Pancreas (tissue), 10 donors: ENCODE measurements around the gene PAFAH1B2. TPM values are rescaled to one million over a fixed set of nuclear protein-coding genes. Genes with fewer than 3 reads are reported as not detected.

Experiments used
- ATAC-seq, 4 donors: fragments of 200-7000 bp; cut with Tn5 transposase; one replicate each; pipeline versions ENCODE4 v1.8.0 to v1.9.1; 2020; ENCODE audit warnings: mild to moderate bottlenecking in 4 of 4, moderate library complexity in 4 of 4
- DNase-seq, 6 donors: peaks; one replicate each; pipeline ENCODE4 v3.0.0-alpha.2; 2020
- FAIRE-seq: peaks from 2 replicates; lab custom pipeline; 2012; peaks lifted over from hg19 to GRCh38; lab: Jason Lieb, UNC
- H3K27ac ChIP-seq, 4 donors: fragments of 200-600 bp; sonication (generic); 1 replicate in 3 of 4; 2 replicates in 1 of 4; pipeline versions ENCODE4 v1.5.0 to v1.8.0; 2020
- H3K27me3 ChIP-seq, 4 donors: fragments of 200-600 bp; one replicate each; pipeline ENCODE4 v1.8.0; 2021
- H3K36me3 ChIP-seq, 3 donors: fragments of 200-600 bp; sonication (generic) in 1 of 3; one replicate each; pipeline versions ENCODE4 v1.5.0 to v1.8.0; 2020 to 2021
- H3K4me1 ChIP-seq, 3 donors: fragments of 200-600 bp; one replicate each; pipeline ENCODE4 v1.8.0; 2021
- H3K4me3 ChIP-seq, 4 donors: fragments of 200-600 bp; sonication (generic) in 2 of 4; one replicate each; pipeline versions ENCODE4 v1.5.0 to v1.8.0; 2020 to 2021
- H3K9me3 ChIP-seq, 4 donors: fragments of 200-600 bp; one replicate each; pipeline ENCODE4 v1.8.0; 2021
- WGBS, 2 donors: extraction: QIAGEN DNeasy Blood & Tissue Kit; methylation state at CpG; one replicate each; pipeline ENCODE4 v1.1.7; 2013; 5-methylcytosine and 5-hydroxymethylcytosine counted together
- intact Hi-C, 3 donors: fragments of 100-400 bp; cut with DNase I; formaldehyde crosslinking; loops; one replicate each; pipeline versions ENCODE4 v1.11.1 to v1.14.2; 2022
- polyA plus RNA-seq, 2 donors: library from polyadenylated mRNA; stranded (reverse); fragments of 200-250 nt; gene quantifications; one replicate each; pipeline ENCODE4 v1.2.3, GENCODE V29; 2013
- total RNA-seq, 6 donors: library from RNA; stranded (reverse); fragmentation: NEBNext Ultra II Directional in 4 of 6; extraction: Animal tissue kit (Norgen Biotek cat#: 25700) in 4 of 6; gene quantifications; one replicate each; pipeline versions ENCODE4 v1.2.1 to v1.2.4, GENCODE V29; 2021 to 2023
- TF ChIP-seq, protein P1 (sequence below), 4 donors: fragments of 200-600 bp; sonication (generic) in 3 of 4; IDR thresholded peaks; one replicate each; pipeline versions ENCODE4 v1.5.0 to v1.8.0; 2021; ENCODE audit warnings: antibody characterized with exemption in 4 of 4
- donor health status: healthy with polysubstance abuse.
- donor health status: DM: no; HTN: no; CAD: no; lungs with moderate emphysema.
- donor health status: DM: no; HTN: no; CAD: no.
- donor health status: control.
- donor health status: control.
- donor health status: Bipolar disorder and iron deficiency.
- donor health status: DM: yes; HTN: yes; CAD: no.
- donor health status: DM: no; HTN: no; CAD: no.
- donor health status: DM: no; HTN: no; CAD: no.
- donor health status: DM: yes; HTN: yes; CAD: no.

PAFAH1B2 gene
- total and polyA plus RNA-seq, 8 donors = 14.8 to 47.7 (median 24.3) TPM

DNA sequence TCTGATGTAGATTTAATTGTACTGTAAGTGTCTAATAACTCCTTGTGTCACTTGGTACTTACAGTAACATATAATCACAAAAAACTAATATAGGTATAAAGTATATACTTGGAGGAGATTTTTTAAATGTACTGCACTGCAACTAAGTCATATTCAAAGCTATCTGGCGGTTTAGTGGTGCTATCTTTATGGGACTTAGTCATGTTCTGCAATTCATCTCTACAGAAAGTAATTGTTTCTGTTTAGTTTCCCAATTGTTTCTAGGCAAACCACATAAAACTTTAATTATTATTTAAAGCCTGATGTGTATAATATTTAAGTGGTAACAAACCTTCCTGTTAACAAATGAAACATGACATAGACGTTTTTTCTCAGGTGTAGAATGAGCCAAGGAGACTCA lies 8.0 kb downstream of the PAFAH1B2 start:
- no peak for DNase-seq
- Histone ChIP-seq H3K27ac (no peak overlapping the region), H3K4me1 (peaks cover 3 to 4% (median 4%) of the 10 kb centered on the region in 3 donors), H3K27me3 (no peaks in the 10 kb centered on the region), H3K9me3 (no peaks in the 10 kb centered on the region), H3K4me3 (no peak overlapping the region), H3K36me3 (peaks cover 0 to 7% (median 0%) of the 10 kb centered on the region in 3 donors)
- no peak for FAIRE-seq
- TF ChIP-seq, protein P1, sequence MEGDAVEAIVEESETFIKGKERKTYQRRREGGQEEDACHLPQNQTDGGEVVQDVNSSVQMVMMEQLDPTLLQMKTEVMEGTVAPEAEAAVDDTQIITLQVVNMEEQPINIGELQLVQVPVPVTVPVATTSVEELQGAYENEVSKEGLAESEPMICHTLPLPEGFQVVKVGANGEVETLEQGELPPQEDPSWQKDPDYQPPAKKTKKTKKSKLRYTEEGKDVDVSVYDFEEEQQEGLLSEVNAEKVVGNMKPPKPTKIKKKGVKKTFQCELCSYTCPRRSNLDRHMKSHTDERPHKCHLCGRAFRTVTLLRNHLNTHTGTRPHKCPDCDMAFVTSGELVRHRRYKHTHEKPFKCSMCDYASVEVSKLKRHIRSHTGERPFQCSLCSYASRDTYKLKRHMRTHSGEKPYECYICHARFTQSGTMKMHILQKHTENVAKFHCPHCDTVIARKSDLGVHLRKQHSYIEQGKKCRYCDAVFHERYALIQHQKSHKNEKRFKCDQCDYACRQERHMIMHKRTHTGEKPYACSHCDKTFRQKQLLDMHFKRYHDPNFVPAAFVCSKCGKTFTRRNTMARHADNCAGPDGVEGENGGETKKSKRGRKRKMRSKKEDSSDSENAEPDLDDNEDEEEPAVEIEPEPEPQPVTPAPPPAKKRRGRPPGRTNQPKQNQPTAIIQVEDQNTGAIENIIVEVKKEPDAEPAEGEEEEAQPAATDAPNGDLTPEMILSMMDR (IDR thresholded peaks at IDR 0.05) = no peak
- WGBS, 2 donors = 50 to 55% methylated on average over 2 of the region's 2 CpGs
- ATAC-seq = no peak
- intact Hi-C loops = no loop called here

DNA sequence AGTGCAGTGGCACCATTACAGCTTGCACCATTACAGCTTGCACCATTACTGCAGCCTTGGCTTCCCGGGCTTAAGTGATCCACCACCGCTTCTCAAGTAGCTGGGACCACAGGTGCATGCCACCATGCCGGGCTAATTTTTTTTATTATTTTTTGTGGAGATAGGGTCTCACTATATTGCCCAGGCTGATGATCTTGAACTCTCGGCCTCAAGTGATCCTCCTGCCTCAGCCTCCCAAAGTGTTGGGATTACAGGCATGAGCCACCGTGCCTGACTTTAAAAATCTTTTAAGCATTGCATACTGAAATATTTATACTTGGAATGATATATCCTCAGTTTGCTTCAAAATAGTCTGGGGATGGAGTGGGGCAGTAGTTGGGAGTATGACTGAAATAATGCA lies 10.4 kb downstream of the PAFAH1B2 start:
- Histone ChIP-seq H3K4me1 (no peaks in the 10 kb centered on the region), H3K4me3 (no peak overlapping the region), H3K9me3 (no peaks in the 10 kb centered on the region), H3K27ac (no peak overlapping the region), H3K36me3 (peaks cover 0 to 7% (median 0%) of the 10 kb centered on the region in 3 donors), H3K27me3 (no peaks in the 10 kb centered on the region)
- TF ChIP-seq, protein P1 (IDR thresholded peaks at IDR 0.05) = no peak
- intact Hi-C loops = no loop called here
- FAIRE-seq (no peak), DNase-seq (no peak), ATAC-seq (no peak)
- WGBS, 2 donors = 90 to 95% methylated on average over 5 of the region's 5 CpGs

DNA sequence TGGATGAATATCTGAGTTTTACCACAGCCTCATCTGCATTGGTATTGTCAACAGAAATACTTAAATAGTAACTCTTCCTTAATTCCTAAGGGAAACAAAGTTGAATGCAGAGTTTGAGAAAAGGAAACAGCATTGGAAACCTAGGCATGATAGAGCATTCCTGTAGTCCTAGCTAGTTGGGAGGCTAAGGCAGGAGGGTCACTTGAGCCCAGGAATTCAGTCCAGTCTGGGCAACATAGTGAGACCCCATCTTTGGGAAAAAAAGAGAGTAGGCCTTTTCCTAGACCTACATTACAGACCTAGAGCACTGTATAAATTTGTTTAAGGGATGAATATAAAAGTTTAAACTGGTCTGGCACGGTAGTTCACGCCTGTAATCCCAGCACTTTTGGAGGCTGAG lies 13.4 kb downstream of the PAFAH1B2 start:
- no peaks in the 10 kb centered on the region for H3K27me3 ChIP-seq
- ATAC-seq (no peak), DNase-seq (no peak), FAIRE-seq (no peak)
- TF ChIP-seq, protein P1 (IDR thresholded peaks at IDR 0.05) = no peak
- no peak overlapping the region for H3K27ac ChIP-seq
- H3K4me3 ChIP-seq = no peak overlapping the region
- no peaks in the 10 kb centered on the region for H3K4me1 ChIP-seq
- no peaks in the 10 kb centered on the region for H3K9me3 ChIP-seq
- intact Hi-C loops = no loop called here
- 89 to 96% methylated on average over 2 of the region's 2 CpGs for WGBS, 2 donors
- H3K36me3 ChIP-seq = peaks cover 0 to 20% (median 14%) of the 10 kb centered on the region in 3 donors

DNA sequence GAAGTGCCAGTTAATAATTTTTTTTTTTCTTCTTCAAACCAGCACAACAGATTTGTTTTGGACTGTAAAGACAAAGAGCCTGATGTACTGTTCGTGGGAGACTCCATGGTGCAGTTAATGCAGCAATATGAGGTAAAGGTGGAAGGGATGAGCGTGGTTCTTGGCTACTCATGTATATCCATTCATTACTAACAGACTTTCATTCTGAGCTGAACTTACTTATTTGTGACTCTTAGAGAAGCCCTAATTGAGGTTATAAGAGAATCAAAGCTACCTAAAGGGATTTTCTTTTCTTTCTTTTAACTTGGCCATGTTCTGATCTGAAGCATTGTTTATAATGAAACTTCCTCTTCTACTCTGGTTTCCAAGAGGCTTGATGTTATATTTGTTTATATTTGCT lies 15.8 kb downstream of the PAFAH1B2 start:
- FAIRE-seq = no peak
- Histone ChIP-seq H3K4me1 (no peaks in the 10 kb centered on the region), H3K4me3 (no peak overlapping the region), H3K27me3 (no peaks in the 10 kb centered on the region), H3K27ac (no peak overlapping the region), H3K9me3 (no peaks in the 10 kb centered on the region), H3K36me3 (peaks cover 0 to 44% (median 14%) of the 10 kb centered on the region in 3 donors)
- TF ChIP-seq, protein P1 (IDR thresholded peaks at IDR 0.05) = no peak
- no peak for ATAC-seq
- intact Hi-C loops = no loop called here
- 86 to 93% methylated on average over 2 of the region's 2 CpGs for WGBS, 2 donors
- no peak for DNase-seq

DNA sequence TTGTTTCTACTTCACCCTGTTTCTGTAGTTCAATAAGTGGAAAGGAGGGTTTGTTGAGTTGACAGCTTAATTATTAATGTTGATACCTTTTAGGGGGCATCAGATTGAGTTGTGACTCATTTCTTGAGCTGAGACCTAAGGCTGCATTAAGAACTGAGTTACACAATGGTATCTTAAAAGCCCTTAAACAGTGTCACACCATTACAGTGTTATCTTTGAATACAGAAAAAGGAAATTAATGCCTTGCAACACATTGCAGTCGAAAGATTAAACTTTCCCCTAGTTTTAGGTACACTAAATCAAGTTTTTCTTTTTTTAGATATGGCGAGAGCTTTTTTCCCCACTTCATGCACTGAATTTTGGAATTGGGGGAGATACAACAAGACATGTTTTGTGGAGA lies 16.7 kb downstream of the PAFAH1B2 start:
- Histone ChIP-seq H3K36me3 (peaks cover 0 to 53% (median 8%) of the 10 kb centered on the region in 3 donors), H3K9me3 (no peaks in the 10 kb centered on the region), H3K4me1 (no peaks in the 10 kb centered on the region), H3K27ac (no peak overlapping the region), H3K4me3 (no peak overlapping the region), H3K27me3 (no peaks in the 10 kb centered on the region)
- TF ChIP-seq, protein P1 (IDR thresholded peaks at IDR 0.05) = no peak
- DNase-seq (no peak), FAIRE-seq (no peak), ATAC-seq (no peak)
- WGBS, 2 donors = 64 to 70% methylated on average over 2 of the region's 2 CpGs
- intact Hi-C loops = no loop called here
